Measurements from ENCODE around the gene CD2AP.

Gene CD2AP

GRCh38 chr6:47574789-47575188 is 97.2 kb downstream of the CD2AP start:
- DNase-seq (ENCODE audit: low spot score) = no peak
- no peak for TF ChIP-seq CTCF (IDR thresholded peaks at IDR 0.05; ENCODE audit: extremely low read depth, missing control alignments)

DNA sequence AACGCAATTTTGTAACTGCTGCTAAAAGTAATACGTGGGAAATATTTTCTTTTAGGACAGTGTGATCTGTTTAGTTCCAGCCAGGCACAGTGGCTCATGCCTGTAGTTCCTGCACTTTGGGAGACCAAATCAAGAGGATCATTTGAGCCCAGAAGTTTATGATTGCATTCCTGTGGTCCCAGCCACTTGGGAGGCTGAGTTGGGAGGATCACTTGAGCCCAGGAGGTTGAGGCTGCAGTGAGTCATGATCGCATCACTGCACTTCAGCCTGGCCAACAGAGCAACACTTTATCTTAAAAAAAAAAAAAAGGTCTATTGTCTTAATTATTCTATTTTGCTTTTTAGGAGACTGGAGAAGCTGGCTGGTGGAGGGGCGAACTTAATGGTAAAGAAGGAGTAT is 101.5 kb downstream of the CD2AP start:
- no peak for DNase-seq (ENCODE audit: low spot score)
- TF ChIP-seq CTCF (IDR thresholded peaks at IDR 0.05; ENCODE audit: extremely low read depth, missing control alignments) = no peak

GRCh38 chr6:47581591-47581990 is 104.0 kb downstream of the CD2AP start:
- DNase-seq (ENCODE audit: low spot score) = peak; percentile 4
- TF ChIP-seq CTCF (IDR thresholded peaks at IDR 0.05; ENCODE audit: extremely low read depth, missing control alignments) = no peak

DNA sequence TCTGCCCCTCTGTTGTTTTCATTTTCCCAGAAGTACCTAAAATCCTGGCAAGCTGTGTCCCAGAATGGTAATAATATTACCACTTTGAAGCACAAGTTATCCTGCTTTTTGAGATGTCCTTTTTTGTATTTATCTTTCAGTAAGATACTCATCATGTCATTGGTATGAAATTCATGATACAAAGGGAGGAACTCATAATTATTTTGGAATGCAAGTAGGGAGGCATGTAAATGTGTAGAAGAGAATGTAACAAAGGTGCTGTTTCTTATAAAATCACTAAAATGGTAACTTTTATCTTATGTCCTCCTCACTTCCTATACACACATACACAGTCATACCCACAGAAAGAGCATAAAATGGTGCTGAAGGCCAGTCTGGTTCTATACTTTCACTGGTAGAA is 109.9 kb downstream of the CD2AP start:
- DNase-seq (ENCODE audit: low spot score) = no peak
- no peak for TF ChIP-seq CTCF (IDR thresholded peaks at IDR 0.05; ENCODE audit: extremely low read depth, missing control alignments)

DNA sequence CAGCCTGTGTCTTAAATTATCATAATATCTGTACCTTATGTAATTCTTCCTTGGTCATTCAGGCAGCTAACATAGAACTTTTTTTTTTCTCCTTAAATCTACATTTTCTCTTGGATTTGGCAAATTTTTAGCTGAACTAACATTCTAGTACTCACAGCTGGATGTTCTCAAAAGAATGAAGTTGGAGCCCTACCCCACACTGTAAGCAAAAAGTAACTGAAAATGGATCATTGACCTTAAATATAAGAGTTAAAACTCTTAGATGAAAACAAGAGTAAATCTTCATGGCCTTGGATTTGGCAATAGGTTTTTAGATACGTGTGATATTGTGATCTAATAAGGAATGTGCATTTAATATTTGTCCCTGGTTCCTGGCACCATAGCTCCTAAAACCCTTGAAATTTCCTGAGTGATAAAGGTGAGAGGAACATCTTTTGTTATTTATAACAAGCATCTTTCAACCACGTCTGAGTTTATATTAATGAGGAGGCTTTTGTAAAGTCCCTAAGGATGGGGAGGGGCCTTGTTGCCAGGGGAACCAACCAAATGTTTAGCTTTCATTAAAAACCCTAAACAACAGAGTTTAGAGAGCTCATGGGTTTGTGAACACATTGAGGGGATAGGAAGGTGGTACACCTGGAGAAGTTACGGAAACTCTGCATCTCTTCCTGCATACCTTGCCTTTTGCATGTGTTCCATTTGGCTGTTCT is 114.7 kb downstream of the CD2AP start:
- TF ChIP-seq CTCF (IDR thresholded peaks at IDR 0.05; ENCODE audit: extremely low read depth, missing control alignments) = no peak
- DNase-seq (ENCODE audit: low spot score) = no peak

- no peak for TF ChIP-seq CTCF (IDR thresholded peaks at IDR 0.05; ENCODE audit: extremely low read depth, missing control alignments)
- DNase-seq (ENCODE audit: low spot score) = no peak
These were observed 116.4 kb downstream of the CD2AP start for GRCh38 chr6:47593979-47594378.

- no peak for DNase-seq (ENCODE audit: low spot score)
- TF ChIP-seq CTCF (IDR thresholded peaks at IDR 0.05; ENCODE audit: extremely low read depth, missing control alignments) = no peak
These were observed 118.2 kb downstream of the CD2AP start for GRCh38 chr6:47595785-47596184.
